ENCODE results near the gene RUBCNL.
"Not testable (repeated sequence)": the region's sequence is repeated elsewhere in the genome, so short reads cannot be mapped to it uniquely, and the experiment has no call there.

RUBCNL gene

DNA sequence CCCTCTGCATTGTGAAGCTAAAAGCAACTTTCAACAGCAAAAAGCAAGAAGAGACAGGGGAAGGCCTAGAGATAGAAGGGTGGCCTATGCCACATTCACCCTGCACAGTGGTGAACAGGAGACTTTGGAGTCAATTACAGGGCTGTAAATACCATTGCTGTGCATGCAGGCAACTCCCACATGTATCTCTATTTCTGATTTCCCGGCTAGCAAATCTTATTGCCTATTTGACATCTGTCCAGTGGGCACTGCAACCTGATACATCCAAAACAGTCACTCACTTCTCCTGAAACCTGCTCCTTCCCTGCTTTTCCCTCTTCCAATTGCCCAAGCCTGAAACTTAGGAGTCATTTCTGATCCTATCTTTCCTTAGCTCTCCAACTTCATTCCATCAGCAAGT lies 13.4 kb downstream of the RUBCNL start:
- no peak for DNase-seq

DNA sequence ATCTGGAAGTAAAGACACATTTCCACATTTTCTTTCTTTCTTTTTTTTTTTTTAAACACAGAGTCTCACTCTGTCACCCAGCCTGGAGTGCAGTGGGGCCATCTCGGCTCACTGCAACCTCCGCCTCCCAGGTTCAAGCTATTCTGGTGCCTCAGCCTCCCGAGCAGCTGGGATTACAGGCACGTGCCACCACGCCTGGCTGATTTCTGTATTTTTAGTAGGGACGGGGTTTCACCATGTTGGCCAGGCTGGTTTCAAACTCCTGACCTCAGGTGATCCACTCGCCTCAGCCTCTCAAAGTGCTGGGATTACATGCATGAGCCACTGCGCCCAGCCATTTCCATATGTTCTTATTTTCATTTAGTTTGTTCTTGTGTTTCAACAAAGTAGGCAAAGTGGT lies 14.1 kb downstream of the RUBCNL start:
- not testable (repeated sequence) for DNase-seq

DNA sequence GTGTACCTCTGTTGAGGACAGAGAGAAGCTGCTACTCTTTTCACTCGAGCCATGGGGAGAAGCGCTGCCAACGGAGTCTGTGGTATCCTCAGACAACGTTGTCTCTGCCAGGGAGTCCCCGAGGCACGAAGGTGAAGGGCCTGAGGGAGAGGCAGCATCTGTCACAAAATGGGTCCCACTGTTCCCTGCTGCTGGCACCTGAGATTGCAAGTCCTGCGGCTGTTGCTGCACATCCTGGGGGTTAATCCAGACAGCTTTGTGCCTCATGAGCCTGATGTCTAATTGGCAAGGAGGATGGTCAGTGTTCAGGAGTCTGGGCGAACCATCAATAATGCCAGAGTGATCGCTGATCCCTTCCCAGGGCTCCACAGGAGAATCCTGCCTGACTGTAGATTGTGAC lies 15.0 kb downstream of the RUBCNL start:
- DNase-seq, result no peak

DNA sequence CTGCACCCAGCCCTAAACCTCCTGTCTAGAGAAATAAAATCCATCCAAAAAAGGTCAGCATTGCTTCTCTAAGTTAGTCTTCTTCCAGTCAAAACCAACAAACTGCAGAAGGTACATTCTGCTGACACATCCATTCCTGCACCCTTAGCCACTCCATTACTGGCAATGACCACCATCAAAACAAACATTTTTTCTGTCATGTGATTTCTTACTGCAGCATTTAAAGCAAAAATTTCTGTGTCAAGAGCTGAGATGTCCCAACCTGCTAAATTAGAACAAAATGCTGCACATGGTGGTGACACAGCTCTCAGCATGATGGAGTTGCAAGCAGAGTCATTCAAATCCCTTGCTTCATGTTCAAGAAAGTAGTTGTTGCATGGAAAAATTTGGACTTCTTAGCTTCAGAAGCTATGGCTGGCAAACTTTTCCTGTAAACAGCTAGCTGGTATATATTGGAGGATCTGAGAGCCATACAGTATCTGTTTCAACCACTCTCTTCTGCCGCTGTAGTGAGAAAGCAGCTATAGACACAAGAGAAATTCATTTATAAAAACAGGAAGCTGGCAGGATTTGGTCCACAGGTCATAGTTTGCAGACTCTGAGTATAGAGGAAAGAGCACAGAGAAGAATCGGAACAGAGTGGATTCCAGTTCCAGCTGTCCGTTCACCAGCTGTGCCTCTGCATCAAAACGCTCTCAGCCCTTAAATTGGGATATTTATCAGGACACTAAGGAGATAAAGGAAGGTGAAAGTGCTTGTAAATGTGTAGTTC lies 17.4 kb downstream of the RUBCNL start:
- peak; percentile 72 to 92 (median 80) for DNase-seq

DNA sequence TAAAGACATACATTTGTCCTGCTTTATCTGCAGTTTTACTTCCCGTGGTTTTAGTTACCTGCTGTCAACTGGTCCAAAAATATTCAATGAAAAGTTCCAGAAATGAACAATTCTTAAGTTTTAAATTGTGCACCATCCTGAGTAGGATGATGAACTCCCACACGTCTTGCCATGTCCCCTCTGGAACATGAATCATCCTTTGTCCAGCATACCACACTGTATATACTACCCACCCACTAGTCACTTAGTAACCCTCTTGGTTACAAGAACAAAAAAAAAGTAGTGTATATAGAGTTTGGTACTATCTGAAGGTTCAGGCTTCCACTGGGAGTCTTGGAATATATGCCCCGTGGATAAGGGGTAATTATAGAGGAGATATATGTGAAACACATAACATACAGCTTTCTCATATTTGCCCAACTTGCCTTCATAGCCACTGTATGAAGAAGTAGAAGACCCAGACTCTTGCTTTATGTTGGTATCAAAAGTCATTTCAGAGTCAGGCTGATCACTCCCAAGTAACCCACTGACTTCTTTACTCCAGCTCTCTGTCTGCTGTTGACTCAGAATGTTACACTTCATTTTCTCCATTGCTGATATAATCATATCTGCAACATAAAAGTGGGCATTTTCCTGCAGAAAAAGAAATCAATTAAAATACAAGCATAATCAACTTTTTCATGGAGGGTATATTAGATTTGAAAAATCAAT lies 19.3 kb downstream of the RUBCNL start:
- DNase-seq, result peak in 3 of 4 experiments; percentile 56 to 75 (median 74)

DNA sequence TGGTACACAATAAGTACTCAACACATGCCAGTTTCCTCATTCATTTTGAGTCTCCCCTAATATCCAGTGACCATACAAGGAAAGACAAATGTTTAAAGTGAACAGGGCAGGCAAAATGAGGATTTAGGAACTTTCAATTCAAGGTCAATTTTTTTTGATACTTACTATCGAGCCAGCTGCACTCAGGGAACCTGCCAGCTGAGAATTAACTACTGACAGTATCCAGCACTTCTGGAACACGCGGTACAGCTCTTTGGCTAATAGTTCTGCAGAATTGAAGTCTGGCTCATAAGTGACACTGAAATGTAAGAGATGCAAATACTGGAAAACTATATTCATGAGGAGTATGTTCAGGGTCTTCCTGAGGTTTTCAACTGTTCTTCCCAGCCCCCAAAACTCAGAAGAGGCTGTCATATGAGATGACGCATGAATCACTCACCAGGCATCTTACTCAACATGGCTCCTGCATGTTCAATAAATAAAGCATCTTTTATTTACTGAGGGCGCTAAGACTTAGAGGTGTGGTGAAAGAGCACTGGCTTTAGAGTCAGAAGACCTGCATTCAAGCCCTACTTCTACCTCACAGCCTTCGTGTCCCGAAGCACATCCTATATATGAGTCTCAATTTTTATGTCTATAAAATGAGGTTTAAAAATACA lies 25.6 kb downstream of the RUBCNL start:
- no peak for DNase-seq

DNA sequence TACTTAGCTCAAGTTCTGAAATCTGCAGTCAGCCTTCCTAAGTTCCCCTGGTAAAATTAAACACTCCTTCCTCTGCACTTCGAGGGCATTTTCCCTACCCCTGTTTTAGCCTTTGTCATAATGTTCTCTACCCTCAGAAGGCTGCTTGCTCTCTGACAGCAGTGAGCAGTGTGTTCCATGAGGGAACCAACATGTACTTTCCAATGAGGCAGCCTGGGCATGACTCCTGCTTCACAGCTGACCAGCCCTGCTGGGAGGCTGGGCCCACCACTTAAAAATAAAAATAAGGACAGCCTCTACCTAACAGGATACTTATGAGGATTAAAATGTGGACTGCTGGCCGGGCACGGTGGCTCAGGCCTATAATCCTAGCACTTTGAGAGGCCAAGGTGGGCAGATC lies 26.4 kb downstream of the RUBCNL start:
- no peak for DNase-seq

DNA sequence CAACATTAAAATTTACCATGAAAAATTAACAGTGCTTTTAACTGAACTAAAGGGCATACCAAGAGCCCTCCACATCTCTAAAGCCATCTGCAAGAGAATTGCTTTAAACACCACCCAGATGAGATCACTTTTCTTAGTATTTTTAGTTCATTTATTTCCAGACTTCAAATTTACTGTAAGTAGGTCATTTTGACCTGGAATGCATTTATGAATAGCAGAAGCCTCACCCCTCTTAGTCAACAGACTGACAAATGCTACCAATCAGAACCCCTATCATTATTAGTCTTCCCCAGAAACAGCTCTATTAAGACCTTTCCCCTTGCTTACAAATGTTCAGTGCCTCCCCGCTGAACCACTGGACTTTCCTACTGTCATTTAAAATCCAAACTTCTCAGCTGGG lies 27.3 kb downstream of the RUBCNL start:
- no peak for DNase-seq

DNA sequence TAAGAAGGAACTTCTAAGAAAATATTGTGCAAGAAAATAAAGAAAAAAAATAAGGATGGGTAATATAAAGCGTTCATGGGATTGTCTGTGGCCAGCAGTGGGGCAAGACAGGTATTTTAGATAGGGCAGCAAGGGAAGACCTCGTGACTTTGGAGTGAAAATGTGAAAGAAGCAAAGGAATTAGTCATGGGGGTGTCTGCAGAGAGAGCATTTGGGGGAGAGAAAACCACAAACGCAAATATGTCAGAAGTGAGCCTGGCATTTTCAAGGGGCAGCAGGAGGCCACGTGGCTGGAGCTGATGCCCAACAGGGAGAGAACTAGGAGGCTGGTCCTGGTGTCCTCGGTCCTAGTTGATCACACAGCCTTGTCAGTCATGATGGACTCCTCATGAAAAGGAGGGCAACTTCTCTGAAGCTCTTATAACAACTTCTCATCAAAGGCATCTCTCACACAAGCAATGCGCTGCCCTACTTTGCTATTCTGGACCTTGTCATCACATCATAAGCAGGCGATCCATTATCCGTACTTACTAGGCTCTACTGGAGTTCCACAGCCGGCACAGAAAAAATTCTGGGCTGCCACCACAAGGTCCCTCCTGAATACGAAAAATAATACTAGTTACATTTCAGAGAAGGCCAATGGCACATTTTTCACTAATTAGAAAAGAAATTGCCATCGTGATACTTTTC lies 31.0 kb downstream of the RUBCNL start:
- no peak for DNase-seq

DNA sequence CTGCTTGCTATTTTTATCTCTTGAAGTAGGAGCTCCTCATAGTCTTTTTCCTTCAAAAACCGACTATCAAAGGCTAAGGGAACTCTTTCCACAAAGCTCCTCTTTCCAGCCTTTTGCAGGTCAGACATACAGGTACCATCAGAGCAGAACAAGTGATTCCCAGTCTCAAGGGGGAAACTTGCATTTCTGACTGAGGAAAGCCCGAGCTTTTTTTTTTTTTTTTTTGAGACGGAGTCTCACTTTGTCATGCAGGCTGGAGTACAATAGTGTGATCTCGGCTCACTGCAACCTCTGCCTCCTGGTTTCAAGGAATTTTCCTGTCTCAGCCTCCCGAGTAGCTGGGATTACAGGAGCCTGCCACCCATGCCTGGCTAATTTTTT lies 32.0 kb downstream of the RUBCNL start:
- no peak for DNase-seq

DNA sequence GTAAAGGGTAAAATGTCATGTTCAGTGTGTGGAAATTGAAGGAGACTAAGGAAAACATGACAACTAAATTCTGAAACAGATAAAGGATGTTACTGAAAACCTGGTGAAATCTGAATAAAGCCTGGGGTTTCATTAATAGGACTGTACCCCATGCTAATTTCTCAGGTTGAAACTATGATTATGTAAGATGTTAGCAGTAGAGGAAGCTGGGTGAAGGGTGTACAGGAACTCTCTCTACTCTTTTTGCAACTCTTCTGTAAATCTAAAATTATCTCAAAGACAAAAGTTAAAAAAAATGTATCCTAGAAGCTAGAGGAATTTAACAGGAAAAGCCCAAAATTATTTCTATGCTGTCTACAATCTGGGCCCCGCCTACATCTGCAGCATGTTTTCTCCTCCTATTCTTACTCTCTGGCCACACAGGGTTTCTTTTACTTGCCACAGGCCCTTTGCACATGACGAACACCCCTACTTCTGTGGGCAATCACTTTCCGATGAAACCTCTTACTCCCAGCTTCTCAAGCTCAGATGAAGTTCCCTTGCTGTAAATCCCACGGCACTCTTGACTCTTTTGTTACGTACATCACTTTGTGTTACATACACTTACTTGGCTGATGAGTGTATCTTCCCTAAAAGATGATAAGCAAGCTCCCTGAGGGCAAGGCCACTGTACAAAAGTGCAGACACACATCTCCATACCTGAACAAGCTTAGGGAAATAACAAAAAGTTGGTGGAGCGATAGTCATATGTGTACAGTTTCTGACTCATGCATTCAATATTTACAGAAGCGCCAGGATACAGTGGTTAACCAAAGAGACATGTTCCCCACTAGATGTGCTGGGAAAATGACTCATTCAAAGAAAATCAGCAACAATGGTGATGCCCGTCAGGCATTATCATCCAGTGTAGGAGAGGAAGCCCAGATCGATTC lies 32.6 kb downstream of the RUBCNL start:
- peak; percentile 67 to 94 (median 82) for DNase-seq

DNA sequence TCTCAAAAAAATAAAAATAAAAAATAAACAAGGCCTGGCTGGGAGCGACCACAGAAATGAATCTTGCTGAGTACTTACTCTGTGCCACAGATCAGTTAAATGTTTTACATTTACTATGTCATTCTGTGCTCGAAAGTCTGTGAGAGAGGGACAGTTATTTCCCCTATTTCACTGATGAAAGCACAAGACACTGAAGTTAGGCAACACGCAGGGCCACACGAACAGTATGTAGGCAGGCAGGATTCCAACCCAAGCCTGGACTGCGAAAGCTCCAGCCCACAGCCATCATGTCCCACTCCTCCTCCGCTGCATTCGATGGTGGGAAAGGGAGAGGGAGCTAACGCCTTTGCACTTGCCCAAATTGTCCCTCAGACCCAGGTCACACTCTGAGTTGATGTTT lies 34.2 kb downstream of the RUBCNL start:
- DNase-seq, result peak; percentile 77 to 93 (median 90)

DNA sequence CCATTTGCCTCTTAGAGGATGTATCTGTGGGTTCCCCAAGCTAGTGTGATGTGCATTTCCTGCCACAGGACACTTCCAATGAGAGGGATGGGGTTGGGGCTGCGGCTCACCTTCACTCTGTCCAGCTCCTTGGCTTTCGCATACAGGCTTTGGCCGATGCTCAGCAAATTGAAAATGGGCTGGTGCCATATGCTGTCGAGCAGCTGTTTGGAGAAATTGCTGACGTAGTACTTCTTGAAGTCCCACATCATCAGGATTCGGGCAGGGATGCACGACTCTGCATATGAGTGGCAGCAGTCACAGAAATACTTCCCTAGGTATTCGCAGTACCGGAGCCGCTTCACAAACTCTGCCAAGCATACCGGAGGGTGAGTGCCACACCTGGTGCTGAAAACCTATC lies 37.0 kb downstream of the RUBCNL start:
- DNase-seq, result no peak

DNA sequence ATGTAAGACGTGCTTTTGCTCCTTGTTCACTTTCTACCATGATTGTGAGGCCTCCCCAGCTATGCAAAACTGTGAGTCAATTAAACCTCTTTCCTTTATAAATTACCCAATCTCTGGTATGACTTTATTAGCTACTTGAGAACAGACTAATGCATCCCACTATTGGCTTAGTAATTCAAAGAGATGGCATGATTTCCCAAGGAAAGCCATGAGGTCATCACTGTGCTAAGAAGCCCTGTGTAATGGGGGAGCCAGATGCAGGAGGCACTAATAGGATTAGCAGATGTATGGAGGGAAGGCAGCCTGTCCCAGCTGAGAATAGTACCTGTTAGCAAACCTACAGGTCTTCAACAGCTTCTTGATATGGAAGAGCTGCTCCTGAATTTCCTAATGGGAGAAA lies 38.1 kb downstream of the RUBCNL start:
- DNase-seq, result peak in 1 of 4 experiments; percentile 53

DNA sequence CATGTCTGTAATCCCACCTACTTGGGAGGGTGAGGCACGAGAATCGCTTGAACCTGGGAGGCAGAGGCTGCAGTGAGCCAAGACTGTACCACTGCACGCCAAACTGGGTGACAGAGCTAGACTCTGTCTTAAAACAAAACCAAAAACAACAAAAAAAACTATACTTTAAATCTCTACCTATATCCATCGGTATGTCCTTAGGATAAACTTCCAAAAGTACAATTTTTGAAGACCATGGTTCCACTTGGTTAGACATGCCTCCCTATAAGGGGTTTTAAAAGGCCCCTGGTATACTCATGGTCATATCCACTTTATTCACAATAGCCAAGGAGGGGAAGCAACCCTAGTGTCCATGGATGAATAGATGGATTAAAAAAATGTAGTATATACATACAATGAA lies 39.8 kb downstream of the RUBCNL start:
- DNase-seq, result no peak

DNA sequence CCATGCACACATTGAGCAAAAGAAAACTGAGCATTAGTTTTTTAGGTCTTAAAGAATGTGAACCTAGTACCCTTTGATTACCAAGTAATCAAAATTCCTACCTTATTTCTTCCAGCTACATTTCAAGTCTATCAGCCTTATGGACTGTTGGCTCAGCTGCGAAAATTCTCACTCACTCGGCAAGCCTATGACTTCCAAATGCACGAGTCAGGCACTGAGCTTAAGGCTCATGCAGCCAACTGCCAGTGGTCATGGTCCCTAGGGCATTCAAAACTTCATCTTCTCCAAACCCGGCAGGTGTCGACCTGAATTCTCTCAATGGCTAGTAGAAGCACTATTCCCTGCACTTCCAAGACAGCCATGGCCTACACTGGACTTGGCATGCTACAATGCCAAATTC lies 41.2 kb downstream of the RUBCNL start:
- DNase-seq, result no peak

DNA sequence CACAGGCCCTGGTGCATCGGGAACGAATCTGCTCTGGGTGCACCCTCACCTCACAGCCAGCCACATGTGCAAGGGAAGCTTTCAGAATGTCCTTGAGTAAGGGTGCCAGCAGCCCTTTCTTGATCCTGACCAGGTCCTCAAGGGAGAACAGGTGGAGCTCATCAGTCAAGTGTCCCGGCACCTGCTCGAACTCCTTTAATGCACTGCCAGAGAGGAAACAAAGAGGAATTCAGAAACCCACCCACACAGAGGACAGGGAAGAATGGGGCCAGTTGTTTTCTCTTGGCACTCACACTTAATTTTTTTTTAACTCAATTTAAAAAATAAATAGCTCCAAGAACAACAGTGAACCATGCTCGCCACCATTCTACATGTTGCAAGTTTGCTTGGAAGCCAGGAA lies 41.7 kb downstream of the RUBCNL start:
- no peak for DNase-seq

DNA sequence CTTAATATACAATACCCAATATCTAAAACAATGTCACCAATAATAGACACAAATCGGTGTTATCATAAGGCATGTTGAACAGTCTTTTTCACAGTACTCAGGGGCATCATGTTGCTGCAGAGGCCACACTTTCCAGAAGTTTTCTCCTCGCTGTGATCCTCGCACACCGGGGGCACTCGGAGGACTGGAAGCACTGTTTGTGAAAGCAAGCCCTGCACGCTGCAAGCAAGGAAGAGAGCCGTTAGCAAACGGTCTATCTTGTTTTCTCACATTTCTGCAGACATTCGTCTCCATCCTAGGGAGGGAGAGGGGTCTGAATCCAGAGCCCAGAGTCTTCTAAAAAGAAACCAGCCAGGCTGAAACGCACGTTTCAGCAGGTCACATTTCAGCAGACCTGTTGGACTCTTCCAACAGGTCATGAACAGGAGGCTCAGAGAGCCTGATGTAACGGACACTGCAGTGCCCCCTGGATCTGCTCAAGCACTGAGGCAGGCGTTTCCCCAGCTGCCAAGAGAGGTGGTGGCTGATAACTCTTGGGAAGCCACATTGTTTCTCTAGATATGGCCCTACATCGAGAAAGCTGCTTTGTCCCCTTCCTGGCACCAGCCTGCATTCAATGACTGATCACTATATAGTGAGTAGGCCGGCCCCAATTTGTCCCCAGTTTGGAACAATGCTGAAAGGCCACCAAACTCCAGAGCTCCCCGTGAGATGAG lies 43.6 kb downstream of the RUBCNL start:
- no peak for DNase-seq

DNA sequence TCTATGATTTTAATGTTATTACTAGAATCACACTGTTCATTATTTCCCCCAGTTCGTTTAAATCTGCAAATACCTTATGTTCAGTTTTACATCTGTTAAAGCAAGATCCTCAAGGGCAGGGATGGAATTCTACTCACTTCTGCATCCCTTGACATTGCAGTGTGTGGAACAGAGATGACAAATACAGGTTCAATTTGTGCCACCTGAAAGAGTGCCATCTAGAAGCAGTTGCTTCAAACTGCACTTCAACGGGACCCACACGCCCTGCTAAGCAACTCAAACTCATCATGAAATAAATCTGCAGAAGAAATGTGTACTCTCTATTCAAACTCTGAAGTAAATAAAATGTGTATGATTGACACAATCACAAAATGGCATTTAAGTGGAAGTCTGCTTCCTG lies 44.5 kb downstream of the RUBCNL start:
- DNase-seq, result no peak

DNA sequence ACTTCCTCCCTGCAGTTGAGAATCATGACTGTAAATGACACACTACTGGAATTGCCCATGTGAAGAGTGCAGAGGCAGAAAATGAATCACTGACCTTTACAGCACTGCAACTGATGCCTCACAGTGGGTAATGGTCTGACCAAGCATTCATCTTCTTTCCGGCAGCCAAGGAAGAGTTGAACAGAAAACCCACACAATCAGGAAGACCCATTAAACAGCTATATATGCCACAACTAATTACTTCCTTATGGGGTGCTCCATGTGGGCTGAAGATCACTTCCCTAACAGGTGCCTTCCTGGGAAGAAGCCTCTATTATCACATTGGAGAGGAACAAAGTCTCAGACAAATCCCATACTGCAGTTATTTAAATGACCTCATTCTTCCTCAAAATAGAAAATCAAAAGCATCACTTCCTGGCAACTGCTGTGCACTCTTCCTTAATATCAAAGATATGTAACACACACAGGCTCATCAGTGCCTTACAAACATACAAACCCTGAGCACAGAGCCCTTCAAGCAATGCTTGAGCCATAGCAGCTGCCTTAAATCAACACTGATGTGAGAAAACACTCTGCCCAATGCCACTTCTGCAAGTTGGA lies 45.8 kb downstream of the RUBCNL start:
- DNase-seq, result peak; percentile 79 to 96 (median 87)

DNA sequence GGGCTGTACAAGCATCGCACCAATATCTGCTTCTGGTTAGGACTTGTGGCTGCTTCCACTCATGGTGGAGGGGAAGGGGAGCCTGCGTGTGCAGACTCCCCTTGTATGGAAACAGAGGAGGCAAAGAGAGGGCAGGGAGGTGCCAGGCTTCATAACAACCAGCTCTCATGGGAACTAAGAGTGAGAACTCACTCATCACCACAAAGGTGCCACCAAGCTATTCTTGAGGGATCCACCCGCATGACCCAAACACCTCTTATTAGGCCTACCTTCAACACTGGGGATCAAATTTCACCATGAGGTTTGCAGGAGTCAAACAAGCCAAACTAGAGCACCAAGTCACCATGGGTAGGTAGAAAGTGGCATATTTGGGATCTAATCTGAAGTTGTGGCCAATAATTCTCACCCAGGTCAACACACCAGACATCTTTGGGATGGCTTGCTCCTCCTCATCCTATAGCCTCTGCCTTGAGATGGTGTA lies 46.4 kb downstream of the RUBCNL start:
- DNase-seq, result no peak
